NB4 (cell line): ENCODE results near the gene CDC42EP1.
A peak's percentile ranks its signal among the peaks of the same experiment; 100 is the strongest.

ENCODE experiments used
- POLR2A ChIP-seq: IDR thresholded peaks from 2 replicates; pipeline ENCODE4 v1.6.1; 2011; ENCODE audit warnings: mild to moderate bottlenecking; ENCODE audit not compliant: insufficient read length; ENCODE audit errors: extremely low read depth
- TF ChIP-seq, protein P1 (sequence below): IDR thresholded peaks from one replicate; pipeline ENCODE4 v1.5.1; 2012; ENCODE audit warnings: low read depth, low read length
- TF ChIP-seq, protein P2 (sequence below): IDR thresholded peaks from 2 replicates; pipeline ENCODE4 v1.6.1; 2011; ENCODE audit warnings: low read depth, low read length

DNA sequence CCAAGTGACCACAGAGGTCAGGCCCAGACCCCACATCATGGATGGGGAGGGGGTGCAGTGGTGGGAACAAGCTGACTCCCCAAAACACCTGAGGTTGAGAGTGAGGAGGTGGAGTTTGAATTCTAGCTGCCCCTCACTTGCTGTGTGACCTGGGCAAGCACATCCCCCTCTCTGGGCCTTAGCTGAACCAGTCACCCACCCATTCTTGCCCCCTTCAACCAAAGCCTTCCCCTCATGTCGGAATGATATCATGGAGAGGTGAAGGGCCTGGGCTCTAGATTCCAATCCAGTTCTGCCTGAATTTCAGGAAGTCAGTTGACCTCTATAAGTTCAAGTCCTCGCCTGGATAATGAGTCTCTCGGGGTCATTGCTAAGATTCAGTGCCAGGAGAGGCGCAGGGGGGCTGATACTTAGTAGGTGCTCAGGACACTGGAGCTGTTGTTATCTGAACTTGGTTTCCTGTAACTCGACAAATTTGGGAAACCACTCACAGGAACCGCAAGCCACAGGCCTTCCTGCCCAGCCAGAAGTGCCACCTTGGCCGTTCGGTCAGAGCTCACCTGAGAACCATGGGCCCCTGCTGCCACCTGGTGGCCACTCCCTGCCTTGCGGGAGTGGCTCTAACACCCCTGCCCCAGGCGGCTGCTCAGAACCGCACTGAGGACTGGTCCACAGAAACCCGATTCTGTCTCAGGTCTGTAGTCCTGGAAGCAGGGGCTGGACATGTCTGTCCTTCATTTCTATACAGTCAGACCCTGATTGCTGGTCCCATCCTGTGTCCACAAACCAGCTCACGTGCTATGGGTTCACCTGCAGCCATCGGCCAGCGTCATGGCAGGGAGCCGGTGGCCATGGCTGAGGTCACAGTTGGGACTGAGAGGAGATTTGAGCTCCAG lies 6.9 kb downstream of the CDC42EP1 start:
- TF ChIP-seq, protein P1, sequence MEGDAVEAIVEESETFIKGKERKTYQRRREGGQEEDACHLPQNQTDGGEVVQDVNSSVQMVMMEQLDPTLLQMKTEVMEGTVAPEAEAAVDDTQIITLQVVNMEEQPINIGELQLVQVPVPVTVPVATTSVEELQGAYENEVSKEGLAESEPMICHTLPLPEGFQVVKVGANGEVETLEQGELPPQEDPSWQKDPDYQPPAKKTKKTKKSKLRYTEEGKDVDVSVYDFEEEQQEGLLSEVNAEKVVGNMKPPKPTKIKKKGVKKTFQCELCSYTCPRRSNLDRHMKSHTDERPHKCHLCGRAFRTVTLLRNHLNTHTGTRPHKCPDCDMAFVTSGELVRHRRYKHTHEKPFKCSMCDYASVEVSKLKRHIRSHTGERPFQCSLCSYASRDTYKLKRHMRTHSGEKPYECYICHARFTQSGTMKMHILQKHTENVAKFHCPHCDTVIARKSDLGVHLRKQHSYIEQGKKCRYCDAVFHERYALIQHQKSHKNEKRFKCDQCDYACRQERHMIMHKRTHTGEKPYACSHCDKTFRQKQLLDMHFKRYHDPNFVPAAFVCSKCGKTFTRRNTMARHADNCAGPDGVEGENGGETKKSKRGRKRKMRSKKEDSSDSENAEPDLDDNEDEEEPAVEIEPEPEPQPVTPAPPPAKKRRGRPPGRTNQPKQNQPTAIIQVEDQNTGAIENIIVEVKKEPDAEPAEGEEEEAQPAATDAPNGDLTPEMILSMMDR, result peak; percentile 93
- TF ChIP-seq POLR2A, result no peak
- TF ChIP-seq, protein P2, sequence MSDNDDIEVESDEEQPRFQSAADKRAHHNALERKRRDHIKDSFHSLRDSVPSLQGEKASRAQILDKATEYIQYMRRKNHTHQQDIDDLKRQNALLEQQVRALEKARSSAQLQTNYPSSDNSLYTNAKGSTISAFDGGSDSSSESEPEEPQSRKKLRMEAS, result 0 out of 2 replicates have a peak, but pooled peaks have one; percentile 14
